Stimulated activated CD4-positive, alpha-beta T cell treated with anti-CD3 and anti-CD28 coated beads, TNF-alpha, amount 100 ng/mL, for 24 hours (primary cell): ENCODE data around the gene ZNF579.
A peak's percentile ranks its signal among the peaks of the same experiment; 100 is the strongest.

Source experiments
- DNase-seq, 3 experiments: peaks; one replicate each; pipeline ENCODE4 v3.0.0-alpha.2; 2020; ENCODE audit warnings: low read depth in 3 of 3

ZNF579 gene

GRCh38 chr19:55580628-55581144, at the start of gene ZNF579:
Gene ZNF579, minus strand, starts transcription at chr19:55580848. Its CDS starts 1,209 bp downstream, at chr19:55579639.
- peak; percentile 72 to 84 (median 76) for DNase-seq

GRCh38 chr19:55626350-55626749, 45.7 kb upstream of the ZNF579 start:
- DNase-seq, result peak in 1 of 3 experiments; percentile 41

GRCh38 chr19:55625004-55625326, 44.3 kb upstream of the ZNF579 start:
- DNase-seq, result no peak

GRCh38 chr19:55624109-55625003, 43.7 kb upstream of the ZNF579 start, which contains the start of gene ZNF784:
Gene ZNF784, minus strand, starts transcription at chr19:55624566. Its CDS starts 5 bp downstream, at chr19:55624561.
- DNase-seq, result peak; percentile 87 to 91 (median 88)

- no peak for DNase-seq
Measured at GRCh38 chr19:55623561-55623960, 42.9 kb upstream of the ZNF579 start.

- DNase-seq, result no peak
Measured at GRCh38 chr19:55623130-55623529, 42.5 kb upstream of the ZNF579 start.

GRCh38 chr19:55622242-55622969, 41.8 kb upstream of the ZNF579 start:
- DNase-seq, result no peak

- DNase-seq, result no peak
Measured at GRCh38 chr19:55621673-55622231, 41.1 kb upstream of the ZNF579 start.

- DNase-seq, result no peak
Measured at GRCh38 chr19:55621205-55621672, 40.6 kb upstream of the ZNF579 start.

GRCh38 chr19:55620410-55621204, 40.0 kb upstream of the ZNF579 start:
- DNase-seq, result no peak

GRCh38 chr19:55619286-55619685, 38.6 kb upstream of the ZNF579 start:
- no peak for DNase-seq

- no peak for DNase-seq
Measured at GRCh38 chr19:55618426-55618825, 37.8 kb upstream of the ZNF579 start.

- no peak for DNase-seq
Measured at GRCh38 chr19:55617426-55617825, 36.8 kb upstream of the ZNF579 start.

GRCh38 chr19:55616395-55616875, 35.8 kb upstream of the ZNF579 start:
- DNase-seq, result no peak

GRCh38 chr19:55615543-55616394, 35.1 kb upstream of the ZNF579 start:
- DNase-seq, result no peak

- no peak for DNase-seq
Measured at GRCh38 chr19:55614711-55615542, 34.3 kb upstream of the ZNF579 start.

GRCh38 chr19:55613930-55614710, 33.5 kb upstream of the ZNF579 start:
- no peak for DNase-seq

GRCh38 chr19:55613396-55613795, 32.7 kb upstream of the ZNF579 start:
- no peak for DNase-seq
